ENCODE measurements around the gene TMEM131L. TPM values are rescaled to one million over a fixed set of nuclear protein-coding genes. Genes with fewer than 3 reads are reported as not detected.

Gene TMEM131L
- total RNA-seq, 1 experiment from 2014 or later: 14.6 TPM

DNA sequence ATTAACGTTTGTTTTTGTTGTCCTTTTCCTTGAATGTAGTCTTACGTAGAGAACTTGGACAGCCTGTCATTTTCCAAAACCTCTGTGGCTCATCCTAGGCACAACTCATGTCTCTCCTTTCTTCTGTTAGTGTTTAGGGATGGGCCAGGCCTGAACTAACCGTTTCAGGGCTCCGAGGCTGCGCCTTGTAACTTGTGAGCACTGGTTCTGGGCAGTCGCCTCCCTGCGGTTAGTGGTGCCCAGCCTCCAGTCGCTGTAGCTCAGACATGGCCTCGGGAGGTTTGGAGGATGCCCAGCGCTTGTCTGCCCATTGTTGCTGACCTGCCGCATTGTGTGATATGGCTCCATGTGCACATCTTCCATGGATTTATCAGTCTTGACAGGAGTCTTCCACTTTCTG, 32.8 kb downstream of the TMEM131L start:
- Histone ChIP-seq H4K20me1 (ENCODE audit: control insufficient read depth, insufficient read depth, insufficient read length) (no peaks in the 10 kb centered on the region), H3K79me2 (ENCODE audit: insufficient read depth, low read length) (no peaks in the 10 kb centered on the region), H3K9ac (ENCODE audit: extremely low read depth, insufficient read length, low read length) (no peak overlapping the region), H3K27ac (ENCODE audit: insufficient read length, low read depth, low read length) (no peak overlapping the region), H2BK20ac (ENCODE audit: low read depth, low read length, poor library complexity, severe bottlenecking) (no peak overlapping the region), H3K14ac (ENCODE audit: insufficient read depth, low read length) (no peak overlapping the region), H3K9me3 (ENCODE audit: control insufficient read depth, low read depth, low read length) (no peaks in the 10 kb centered on the region), H3K4me1 (ENCODE audit: insufficient read depth, low read length) (peaks cover 3% of the 10 kb centered on the region; the same call in 1 of the 2 replicates), H2BK12ac (ENCODE audit: insufficient read length, low read depth, low read length) (no peak overlapping the region), H3K27me3 (ENCODE audit: insufficient read depth, low read length) (no peaks in the 10 kb centered on the region), H3K4ac (ENCODE audit: low read depth, low read length) (no peak overlapping the region), H3T11ph (ENCODE audit: low read length) (no peak overlapping the region), H3K18ac (ENCODE audit: insufficient read length, low read depth, low read length) (no peak overlapping the region), H2AK5ac (ENCODE audit: insufficient read length, low read length) (no peak overlapping the region), H2BK15ac (ENCODE audit: low read depth, low read length) (no peak overlapping the region), H3K23ac (ENCODE audit: insufficient read length, low read depth, low read length) (no peak overlapping the region), H2BK5ac (ENCODE audit: insufficient read length, low read length) (no peak overlapping the region), H3K79me1 (ENCODE audit: insufficient read depth, low read depth, low read length, poor library complexity, severe bottlenecking) (no peaks in the 10 kb centered on the region), H4K91ac (ENCODE audit: insufficient read length, low read depth, low read length) (no peak overlapping the region), H2BK120ac (ENCODE audit: low read depth, low read length, poor library complexity, severe bottlenecking) (no peak overlapping the region), H3K23me2 (ENCODE audit: insufficient read length, low read depth, low read length, poor library complexity, severe bottlenecking) (no peaks in the 10 kb centered on the region), H4K8ac (replicated peaks; ENCODE audit: insufficient read length, low read depth, low read length) (no peak overlapping the region), H3K56ac (ENCODE audit: insufficient read length, low read depth, low read length) (no peak overlapping the region), H3K4me2 (ENCODE audit: insufficient read depth, insufficient read length, low read length) (no peak overlapping the region), H4K5ac (ENCODE audit: insufficient read length, low read depth, low read length) (no peak overlapping the region), H2AFZ (ENCODE audit: low read length) (no peak overlapping the region)
- Mint-ChIP-seq H3K4me1 (peaks cover 43 to 44% of the 10 kb centered on the region in 2 experiments), H3K27ac (no peak overlapping the region), H3K36me3 (ENCODE audit: insufficient read depth in 1 of 3, low read depth in 3 of 3) (0 out of 7 replicates have a peak, but pooled peaks cover 0 to 2% (median 0%) of the 10 kb centered on the region in 3 experiments), H3K27me3 (ENCODE audit: low read depth) (no peaks in the 10 kb centered on the region), H3K9me3 (no peaks in the 10 kb centered on the region), H3K4me3 (no peak overlapping the region; a peak in 1 of 5 replicates)
- WGBS (ENCODE audit: extremely low coverage, insufficient read length, low lambda C conversion rate): no CpG with 5 or more reads among the region's 11 CpGs
- TF ChIP-seq, protein P1, sequence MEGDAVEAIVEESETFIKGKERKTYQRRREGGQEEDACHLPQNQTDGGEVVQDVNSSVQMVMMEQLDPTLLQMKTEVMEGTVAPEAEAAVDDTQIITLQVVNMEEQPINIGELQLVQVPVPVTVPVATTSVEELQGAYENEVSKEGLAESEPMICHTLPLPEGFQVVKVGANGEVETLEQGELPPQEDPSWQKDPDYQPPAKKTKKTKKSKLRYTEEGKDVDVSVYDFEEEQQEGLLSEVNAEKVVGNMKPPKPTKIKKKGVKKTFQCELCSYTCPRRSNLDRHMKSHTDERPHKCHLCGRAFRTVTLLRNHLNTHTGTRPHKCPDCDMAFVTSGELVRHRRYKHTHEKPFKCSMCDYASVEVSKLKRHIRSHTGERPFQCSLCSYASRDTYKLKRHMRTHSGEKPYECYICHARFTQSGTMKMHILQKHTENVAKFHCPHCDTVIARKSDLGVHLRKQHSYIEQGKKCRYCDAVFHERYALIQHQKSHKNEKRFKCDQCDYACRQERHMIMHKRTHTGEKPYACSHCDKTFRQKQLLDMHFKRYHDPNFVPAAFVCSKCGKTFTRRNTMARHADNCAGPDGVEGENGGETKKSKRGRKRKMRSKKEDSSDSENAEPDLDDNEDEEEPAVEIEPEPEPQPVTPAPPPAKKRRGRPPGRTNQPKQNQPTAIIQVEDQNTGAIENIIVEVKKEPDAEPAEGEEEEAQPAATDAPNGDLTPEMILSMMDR (conservative IDR thresholded peaks at IDR 0.05): no peak
- DNase-seq: no peak

Data from H9 (cell line).